AG09319 (cell line): ENCODE results near the gene VEPH1.

Experiments
- DNase-seq: peaks from one replicate; pipeline ENCODE4 v3.0.0-alpha.2; 2010; ENCODE audit warnings: low read depth; ENCODE audit errors: extremely low read depth
- CTCF ChIP-seq: IDR thresholded peaks from 2 replicates; pipeline ENCODE4 v1.5.1; 2011; ENCODE audit warnings: low read depth, mild to moderate bottlenecking, inconsistent platforms, low read length, moderate library complexity

Gene VEPH1

GRCh38 chr3:157513585-157513984, 10.4 kb upstream of the VEPH1 start:
- DNase-seq = no peak
- no peak for TF ChIP-seq CTCF

DNA sequence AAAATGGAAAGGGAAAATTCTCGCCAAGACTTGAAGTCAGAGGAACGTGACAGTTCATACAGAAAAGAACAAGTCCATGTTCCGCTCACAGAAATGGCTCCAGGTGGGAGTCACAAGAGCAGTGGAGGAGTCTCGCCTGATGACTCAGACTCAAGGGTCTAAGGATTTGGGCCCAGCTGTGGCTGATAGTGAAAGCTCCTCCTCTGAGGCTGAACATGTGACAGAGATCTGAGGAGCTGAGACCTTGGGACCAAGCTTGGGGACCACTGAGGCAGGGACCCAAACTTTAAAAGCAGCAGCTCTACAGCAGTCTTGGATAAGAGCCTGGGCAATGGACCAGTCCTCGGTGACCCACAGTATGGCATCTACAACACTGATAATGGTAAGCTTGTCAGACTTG, 9.3 kb upstream of the VEPH1 start:
- TF ChIP-seq CTCF = no peak
- no peak for DNase-seq

DNA sequence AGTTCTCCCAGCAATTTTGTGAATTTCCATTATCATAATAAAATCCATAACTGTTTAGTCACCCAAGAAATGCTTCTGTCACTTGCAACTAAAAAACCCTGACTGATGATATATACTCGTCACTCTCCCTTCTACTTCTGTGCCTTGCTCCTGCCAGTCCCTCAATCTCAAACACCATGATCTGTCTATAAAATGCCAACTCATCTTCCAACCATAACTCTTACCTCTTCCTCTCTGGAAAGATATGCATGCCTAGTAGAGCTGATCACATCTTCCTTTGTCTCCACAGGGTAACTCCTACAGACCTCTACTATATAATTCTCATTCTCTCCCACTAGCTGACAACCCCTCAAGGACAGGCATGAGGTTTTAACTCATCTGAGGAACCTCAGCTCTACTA, 5.2 kb upstream of the VEPH1 start:
- TF ChIP-seq CTCF = no peak
- DNase-seq = no peak

DNA sequence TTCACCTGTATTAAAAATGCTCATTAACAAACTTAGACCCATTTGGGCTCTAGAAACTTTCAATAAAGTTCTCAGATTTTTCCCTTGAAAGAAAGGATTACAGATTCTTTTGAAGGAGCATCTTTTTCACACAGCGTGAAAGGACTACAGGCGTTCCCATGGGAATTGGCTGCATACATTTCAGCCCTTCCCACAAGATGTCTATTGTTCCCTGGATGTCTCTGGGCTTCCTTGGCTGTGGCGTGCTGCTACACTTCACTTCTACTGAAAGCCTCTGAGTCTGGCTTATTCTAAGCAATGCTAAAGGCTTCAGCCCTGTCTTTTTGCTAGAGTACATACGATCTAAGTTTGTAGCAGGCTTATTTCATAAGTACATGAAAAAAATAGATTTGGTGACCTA, 1.4 kb downstream of the VEPH1 start:
- no peak for TF ChIP-seq CTCF
- DNase-seq = no peak

DNA sequence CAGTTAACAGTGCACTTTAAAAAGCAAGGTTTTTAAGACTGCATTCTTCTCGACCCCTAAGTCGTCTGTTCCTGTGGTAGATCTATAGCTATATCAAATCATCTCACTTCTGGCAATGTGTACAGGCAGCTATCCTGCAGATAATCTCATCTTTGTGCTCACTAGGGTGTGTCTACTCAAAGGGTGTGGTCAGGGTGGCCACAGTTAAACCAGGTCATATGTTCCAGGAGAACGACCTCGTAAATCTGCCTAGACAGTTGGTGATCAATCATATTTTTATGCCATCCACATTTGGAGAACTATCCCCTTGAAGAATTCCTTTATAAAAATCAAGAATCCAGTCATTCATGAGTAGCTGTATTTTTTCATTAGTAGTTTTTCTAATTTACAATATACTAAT, 3.0 kb downstream of the VEPH1 start:
- DNase-seq = no peak
- TF ChIP-seq CTCF = no peak

- no peak for DNase-seq
Measured at GRCh38 chr3:157499342-157499963, 3.8 kb downstream of the VEPH1 start.

DNA sequence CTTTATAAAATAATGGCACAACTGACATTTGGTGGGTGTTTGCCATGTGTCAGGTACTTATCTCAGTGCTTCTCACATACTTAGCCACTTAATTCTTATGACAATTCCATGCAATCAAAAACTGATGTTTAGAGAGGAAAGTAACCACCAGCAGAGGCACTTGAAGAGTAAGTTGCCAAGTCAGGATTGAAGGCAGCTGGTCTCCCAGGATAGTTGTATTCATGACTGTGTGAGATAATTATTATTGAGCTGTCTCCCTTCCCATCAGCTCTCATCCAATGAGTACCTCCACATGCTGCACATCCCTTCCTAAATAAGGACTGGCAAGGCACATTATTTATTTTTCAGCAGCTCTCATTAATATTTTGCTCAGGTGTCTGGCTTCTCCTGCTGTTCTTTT, 4.8 kb downstream of the VEPH1 start:
- DNase-seq = no peak
- TF ChIP-seq CTCF = no peak

More at GRCh38 chr3:157499342-157499963, 3.8 kb downstream of the VEPH1 start:
- no peak for TF ChIP-seq CTCF
